ENCODE results near the gene CRBN. TPM values are rescaled to one million over a fixed set of nuclear protein-coding genes. Genes with fewer than 3 reads are reported as not detected.

CRBN gene
- total and polyA plus RNA-seq, 10 donors = 33.4 to 123 (median 82.0) TPM

DNA sequence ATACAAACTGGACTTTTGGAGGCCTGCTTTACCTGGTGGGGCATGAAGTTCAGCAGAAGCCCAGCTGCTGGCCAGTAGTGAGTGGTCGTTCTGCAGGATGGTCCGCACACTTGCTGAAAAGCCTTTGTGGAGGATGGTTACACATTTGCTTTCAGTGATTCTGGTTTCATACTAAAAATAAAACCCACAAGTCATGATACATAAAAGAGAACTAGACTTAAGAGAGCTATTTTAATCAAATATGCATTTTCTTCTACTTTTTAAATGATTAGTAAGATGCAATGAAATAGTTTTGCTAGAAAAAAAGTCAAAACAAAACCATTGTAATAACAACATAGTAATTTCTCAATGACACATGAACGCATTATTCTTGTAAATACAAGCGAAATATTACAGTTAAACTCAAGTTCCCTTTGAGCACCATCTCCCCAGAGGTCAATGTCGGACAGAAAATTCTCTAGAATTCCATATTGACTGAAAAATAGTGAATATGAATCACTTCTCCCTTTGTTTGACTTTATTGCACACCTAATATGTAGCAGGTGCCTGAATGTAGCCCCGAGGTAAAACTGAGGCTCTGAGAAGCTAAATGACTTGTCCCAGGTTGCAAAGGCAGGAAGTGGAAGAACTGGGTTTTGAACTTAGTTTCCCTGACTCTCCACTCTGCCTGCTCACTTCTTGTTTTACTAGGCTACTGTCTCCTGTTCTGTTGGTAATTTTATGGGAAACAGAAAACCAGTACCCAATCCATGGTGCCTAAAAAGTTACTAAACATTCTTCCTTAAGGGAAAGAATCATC lies 77.6 kb downstream of the CRBN start:
- TF ChIP-seq POLR2A (IDR thresholded peaks at IDR 0.05) (no peak), CTCF (IDR thresholded peaks at IDR 0.05 in 8 of 11, conservative IDR thresholded peaks at IDR 0.05 in 3 of 11) (no peak), POLR2AphosphoS5 (IDR thresholded peaks at IDR 0.05) (no peak)
- 69 to 81% (median 72%) methylated on average over 6 of the region's 6 CpGs for WGBS, 5 donors
- H3K27ac ChIP-seq = no peak overlapping the region
- DNase-seq = no peak
- no peaks in the 10 kb centered on the region for H3K9me3 ChIP-seq
- peaks cover 0 to 4% (median 0%) of the 10 kb centered on the region in 6 donors for H3K4me1 ChIP-seq
- H3K36me3 ChIP-seq = no peaks in the 10 kb centered on the region
- H3K27me3 ChIP-seq (replicated peaks in 1 of 7) = peaks cover 0 to 3% (median 0%) of the 10 kb centered on the region in 7 donors
- intact Hi-C loops (cut with DNase I; ENCODE audit: low total_unique reads) = no loop called here
- no peak overlapping the region for H3K4me3 ChIP-seq

Small RNAs within 50 kb of the gene (small RNA-seq; reads per million reads assigned to genes)
- 0 reads per million in 4 donors for gene RF00416

Other genes starting within 250 kb of the CRBN start
- gene IL5RA, start 69.3 kb downstream of the CRBN start, total RNA-seq = 1 to 10 TPM in 5 of 7 donors, under 1 TPM in 2; 0.40 to 3.2 (median 1.9) TPM
- gene IL5RA, start 69.3 kb downstream of the CRBN start, polyA plus RNA-seq = under 1 TPM; 0.06 to 0.65 (median 0.58) TPM
- gene TRNT1, start 52.8 kb downstream of the CRBN start, total RNA-seq = 10 to 100 TPM; 23.7 to 43.8 (median 33.4) TPM
- gene TRNT1, start 52.8 kb downstream of the CRBN start, polyA plus RNA-seq = 10 to 100 TPM in 2 of 3 donors, 1 to 10 TPM in 1; 10.0 to 15.1 (median 12.6) TPM